Activated CD4-positive, alpha-beta T cell treated with anti-CD3 and anti-CD28 coated beads, Interleukin-10, Interleukin-2, amounts not matched to agents 100 ng/mL and 50 ng/mL, durations not matched to agents 16 hours and 8 hours (primary cell): Measurements from ENCODE around the gene PLCB1.

Experiments
- DNase-seq: peaks from one replicate; pipeline ENCODE4 v3.0.0-alpha.2; 2020

Gene PLCB1

DNA sequence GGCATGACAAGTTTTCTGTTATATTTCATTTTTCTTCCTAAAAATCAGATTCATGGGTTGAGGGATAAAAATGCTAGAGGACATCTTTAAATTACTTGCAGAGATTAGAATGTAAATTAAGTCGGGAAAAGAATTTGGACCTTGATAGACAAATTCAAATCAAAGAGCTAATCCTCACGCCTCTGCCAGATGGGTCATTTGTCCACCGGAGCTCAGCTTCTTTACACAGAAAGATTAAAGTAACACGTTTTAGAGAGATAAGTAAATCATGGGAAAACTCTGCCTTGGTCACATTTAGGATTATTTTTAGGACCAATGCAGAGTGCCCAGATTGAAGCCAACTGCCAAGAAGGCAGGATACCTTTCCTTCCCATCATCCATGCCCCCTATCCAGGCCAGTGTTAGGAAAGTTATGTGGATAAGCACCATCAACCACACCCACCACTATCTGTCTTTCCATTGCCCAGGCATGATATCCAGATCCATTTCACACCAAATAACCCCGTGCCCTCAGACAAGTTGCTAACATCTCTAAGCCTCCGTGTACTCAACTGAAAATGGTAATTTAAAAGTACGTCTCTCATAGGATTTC lies 539.4 kb downstream of the PLCB1 start:
- no peak for DNase-seq

DNA sequence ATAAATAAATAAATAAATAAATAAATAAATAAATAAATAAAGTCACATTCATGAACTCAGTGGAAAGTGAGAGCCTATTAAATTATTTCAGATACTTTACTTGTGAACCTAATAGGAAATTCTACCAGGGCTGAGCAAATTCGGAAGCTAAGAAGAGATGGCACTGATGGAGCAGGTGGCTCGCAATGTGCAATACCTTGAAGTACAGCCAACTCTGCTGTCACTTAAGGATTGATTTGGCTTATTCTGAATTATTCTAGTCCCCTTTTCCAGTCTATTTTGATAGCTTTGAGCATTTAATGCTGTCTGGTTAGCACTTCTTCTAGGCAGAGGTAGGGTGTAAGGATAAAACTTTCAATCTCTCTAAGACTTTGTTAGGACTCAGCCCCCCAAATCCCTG lies 541.0 kb downstream of the PLCB1 start:
- DNase-seq: no peak

DNA sequence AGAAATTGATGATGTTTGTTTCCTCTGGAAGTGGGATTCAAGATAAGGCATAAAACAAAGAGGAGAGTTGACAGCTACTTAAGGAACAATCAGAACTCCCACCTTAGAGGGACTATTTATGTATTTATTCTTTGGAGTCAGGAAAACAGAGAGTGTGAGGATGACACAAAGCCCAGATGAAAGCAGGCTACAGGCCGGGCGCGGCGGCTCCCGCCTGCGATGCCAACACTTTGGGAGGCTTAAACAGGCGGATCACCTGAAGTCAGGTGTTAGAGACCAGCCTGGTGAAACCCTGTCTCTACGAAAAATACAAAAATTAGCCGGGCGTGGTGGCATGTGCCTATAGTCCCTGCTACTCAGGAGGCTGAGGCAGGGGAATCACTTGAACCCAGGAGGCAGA lies 543.8 kb downstream of the PLCB1 start:
- DNase-seq: no peak

GRCh38 chr20:8678098-8678776 lies 546.2 kb downstream of the PLCB1 start:
- DNase-seq: no peak

DNA sequence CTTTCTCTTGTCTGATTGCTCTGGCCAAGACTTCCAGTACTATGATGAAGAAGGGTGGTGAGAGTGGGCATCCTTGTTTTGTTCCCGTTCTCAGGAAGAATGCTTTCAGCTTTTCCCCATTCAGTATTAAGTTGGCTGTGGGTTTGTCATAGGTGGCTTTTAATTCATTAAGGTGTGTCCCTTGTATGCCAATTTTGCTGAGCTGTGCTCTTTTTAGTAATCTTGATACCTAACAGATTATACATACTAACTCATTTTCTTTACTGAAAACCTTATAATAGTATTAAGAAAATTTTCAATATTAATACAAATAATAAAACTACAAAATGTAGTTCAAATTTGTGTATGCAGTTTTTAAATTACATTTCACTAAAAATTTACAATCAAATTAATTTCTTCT lies 557.3 kb downstream of the PLCB1 start:
- DNase-seq: no peak

- no peak for DNase-seq
Measured at GRCh38 chr20:8690074-8690473, 558.0 kb downstream of the PLCB1 start.

GRCh38 chr20:8693709-8694108 lies 561.6 kb downstream of the PLCB1 start:
- DNase-seq: no peak

DNA sequence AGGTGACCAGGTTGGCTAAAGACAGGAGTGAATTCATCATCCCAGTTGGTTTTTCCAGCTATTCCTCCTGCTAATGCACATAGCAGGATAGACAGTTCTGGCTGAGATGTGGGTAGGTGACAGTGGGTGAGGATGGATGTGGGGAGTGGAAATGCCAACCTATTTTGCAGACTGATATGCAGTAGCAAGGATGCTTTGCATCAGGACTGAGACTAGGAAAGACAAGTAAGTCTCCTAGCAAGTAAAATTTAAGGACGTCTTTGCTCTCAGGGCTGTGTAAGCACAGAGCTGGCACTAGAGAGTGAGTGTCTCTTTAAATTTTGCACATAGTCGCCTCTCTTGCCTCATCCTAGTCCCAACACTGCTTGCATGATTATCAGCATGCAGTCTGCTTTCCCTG lies 568.7 kb downstream of the PLCB1 start:
- DNase-seq: no peak

- DNase-seq: no peak
Measured at GRCh38 chr20:8706961-8707700, 575.1 kb downstream of the PLCB1 start.

- no peak for DNase-seq
Measured at GRCh38 chr20:8709627-8710026, 577.6 kb downstream of the PLCB1 start.

DNA sequence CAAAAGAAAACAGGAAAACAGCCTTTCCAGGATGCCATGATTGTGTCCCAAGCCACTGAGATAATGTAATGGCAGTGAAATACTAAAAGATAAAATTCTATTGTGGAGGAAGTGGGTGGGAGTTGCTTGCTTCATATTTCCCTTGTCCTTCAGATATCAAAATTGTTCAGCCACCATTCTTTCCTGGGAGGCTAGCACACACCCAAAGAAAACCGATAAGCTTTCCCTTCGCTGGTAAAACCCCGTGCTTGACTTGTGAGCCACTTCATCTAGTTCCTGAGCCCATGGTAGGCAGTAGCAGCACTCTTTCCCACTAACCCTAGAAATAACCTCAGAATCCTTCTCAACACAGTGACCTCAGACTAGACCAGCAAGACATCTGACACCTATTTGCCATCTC lies 579.4 kb downstream of the PLCB1 start:
- DNase-seq: no peak

- DNase-seq: no peak
Measured at GRCh38 chr20:8714206-8714605, 582.1 kb downstream of the PLCB1 start.

- DNase-seq: no peak
Measured at GRCh38 chr20:8718279-8718678, 586.2 kb downstream of the PLCB1 start.

GRCh38 chr20:8720089-8720488 lies 588.0 kb downstream of the PLCB1 start:
- DNase-seq: no peak

DNA sequence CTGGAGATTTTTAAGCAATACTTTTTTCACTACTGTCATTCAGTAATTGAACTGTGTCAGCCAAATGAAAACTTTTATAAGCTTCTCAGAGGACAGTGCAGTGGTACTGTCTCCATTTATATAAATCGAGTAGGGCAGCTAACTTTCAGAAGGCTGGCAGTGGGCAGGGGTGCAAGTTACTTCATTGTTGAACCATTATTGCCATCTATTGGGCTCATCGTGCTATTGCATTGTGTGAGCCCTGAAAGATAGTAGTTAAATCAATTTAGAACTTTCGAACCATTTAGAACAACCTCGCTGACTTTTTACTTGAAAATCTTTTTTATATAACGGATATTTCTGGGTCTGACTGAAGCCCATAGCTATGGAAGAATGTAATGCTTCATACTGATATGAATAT lies 589.0 kb downstream of the PLCB1 start:
- peak; percentile 50 for DNase-seq

DNA sequence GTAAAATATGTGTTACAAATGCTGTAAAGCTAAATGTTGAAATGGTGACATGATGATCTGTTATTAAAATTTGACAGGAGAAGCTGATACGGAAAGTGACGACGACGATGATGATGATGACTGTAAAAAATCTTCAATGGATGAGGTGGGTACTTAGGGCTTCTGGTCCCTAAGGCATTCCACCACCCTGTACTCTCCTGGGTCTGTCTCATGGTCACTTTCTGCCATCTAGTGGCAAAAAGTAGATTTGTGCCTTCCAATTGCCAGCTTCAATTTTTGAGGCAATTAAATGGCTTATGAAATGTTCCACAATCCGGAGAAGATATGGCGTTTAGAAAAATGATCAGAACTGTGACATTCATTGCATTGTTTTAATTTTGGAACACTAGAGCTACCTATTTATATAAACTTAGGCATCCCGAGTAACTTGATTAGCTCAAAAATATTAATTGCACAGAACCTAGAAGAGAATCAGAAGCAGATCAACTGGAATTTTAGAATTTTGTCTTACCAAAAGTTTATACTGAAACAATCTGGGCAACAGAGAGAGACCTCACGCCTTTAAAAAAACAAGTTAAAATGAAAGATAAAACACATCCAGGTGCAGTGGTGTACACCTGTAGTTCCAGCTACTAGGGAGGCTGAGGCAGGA lies 590.3 kb downstream of the PLCB1 start:
- peak; percentile 53 for DNase-seq

DNA sequence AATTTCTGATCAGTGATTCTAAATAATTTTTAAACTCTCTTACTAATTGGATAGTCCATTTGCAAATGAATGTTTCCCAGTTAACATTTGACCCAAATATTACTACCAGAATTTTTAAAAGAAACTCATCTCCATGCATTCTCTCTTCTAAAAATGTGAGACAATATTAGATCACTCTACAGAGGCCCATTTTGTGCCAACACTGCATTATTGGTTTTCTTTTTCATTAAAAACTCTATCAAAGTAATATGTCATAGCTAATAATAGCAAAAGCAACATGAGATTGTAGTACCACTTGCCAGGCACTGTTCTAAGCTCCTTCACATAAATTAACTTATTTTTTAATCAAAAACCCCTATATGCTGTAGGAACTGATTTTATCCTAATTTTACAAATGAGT lies 591.2 kb downstream of the PLCB1 start:
- no peak for DNase-seq

GRCh38 chr20:8724884-8725283 lies 592.8 kb downstream of the PLCB1 start:
- DNase-seq: no peak

DNA sequence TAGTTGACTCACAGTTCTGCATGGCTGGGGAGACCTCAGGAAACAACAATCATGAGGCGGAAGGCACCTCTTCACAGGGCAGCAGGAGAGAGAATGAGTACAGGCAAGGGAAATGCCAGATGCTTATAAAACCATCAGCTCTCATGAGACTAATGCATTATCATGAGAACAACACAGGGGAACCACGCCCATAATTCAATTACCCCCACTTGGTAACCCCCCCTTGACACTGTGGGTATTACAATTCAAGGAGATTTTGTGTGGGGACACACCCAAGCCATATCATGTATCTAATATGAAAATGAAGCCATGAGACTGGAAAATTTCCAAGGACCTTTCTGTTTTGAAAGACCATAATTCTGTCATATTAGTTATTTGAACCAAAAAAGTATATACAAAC lies 594.4 kb downstream of the PLCB1 start:
- DNase-seq: no peak

GRCh38 chr20:8735014-8735413 lies 602.9 kb downstream of the PLCB1 start:
- DNase-seq: no peak

DNA sequence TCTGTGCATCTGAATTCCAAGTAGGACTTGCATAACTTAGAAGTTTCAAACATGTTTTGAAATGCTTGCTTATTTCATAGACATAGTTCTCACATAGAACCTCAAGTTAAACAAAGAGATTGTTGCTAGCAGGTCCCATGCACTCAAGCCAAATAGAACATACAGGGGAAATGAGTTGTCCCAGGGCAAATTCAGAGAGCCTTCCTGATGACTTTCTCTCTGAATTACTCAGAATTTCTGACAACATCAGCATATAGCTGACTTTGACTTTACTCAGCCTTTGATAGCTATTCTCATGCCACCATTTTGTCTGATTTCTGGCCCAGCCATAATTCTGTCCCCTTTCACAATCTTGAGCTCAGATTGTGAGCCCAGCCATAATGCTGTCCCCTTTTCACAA lies 603.6 kb downstream of the PLCB1 start:
- no peak for DNase-seq

- DNase-seq: peak; percentile 55
Measured at GRCh38 chr20:8740265-8740664, 608.2 kb downstream of the PLCB1 start.

DNA sequence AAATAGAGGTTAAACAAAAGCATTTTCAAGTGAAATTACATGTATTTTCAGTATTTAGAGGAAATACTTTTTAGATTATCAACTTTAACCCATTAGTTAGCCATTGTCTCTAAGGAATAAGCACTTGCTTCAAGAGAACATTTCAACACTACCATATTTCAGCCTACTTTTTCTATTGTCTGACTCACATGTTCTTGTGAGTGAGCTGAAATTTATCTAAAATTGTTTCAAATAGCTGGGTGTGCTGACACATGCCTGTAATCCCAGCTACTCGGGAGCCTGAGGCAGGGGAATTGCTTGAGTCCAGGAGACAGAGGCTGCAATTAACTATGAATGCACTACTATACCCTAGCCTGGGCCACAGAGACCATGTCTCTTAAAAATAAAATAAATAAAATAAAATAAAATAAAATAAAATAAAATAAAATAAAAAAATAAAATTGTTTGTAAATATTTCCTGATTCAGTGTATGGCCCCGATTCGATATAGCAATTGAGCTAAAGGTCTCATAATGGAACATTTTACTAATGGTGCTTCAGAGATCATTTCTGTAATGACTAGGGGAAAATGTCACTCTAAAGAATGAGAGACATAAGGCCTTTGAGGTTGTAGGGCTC lies 612.3 kb downstream of the PLCB1 start:
- no peak for DNase-seq
